NCI-H2107 (cell line): ENCODE results near the gene MCM3AP.
"Not testable (repeated sequence)": the region's sequence is repeated elsewhere in the genome, so short reads cannot be mapped to it uniquely, and the experiment has no call there.

Experiments used
- DNase-seq: peaks from one replicate; lab custom pipeline; 2025; lab: John Stamatoyannopoulos, UW

The MCM3AP gene

GRCh38 chr21:46243325-46243724, 42.1 kb downstream of the MCM3AP start:
- DNase-seq, result no peak

- DNase-seq, result not testable (repeated sequence)
These were observed 43.8 kb downstream of the MCM3AP start for GRCh38 chr21:46241577-46241976.

- no peak for DNase-seq
These were observed 45.5 kb downstream of the MCM3AP start for GRCh38 chr21:46239817-46240325.

GRCh38 chr21:46237474-46237873, 47.9 kb downstream of the MCM3AP start:
- no peak for DNase-seq

GRCh38 chr21:46234436-46234950, 50.9 kb downstream of the MCM3AP start:
- no peak for DNase-seq

- no peak for DNase-seq
These were observed 55.5 kb downstream of the MCM3AP start for GRCh38 chr21:46229923-46230260.

- DNase-seq, result peak; percentile 89
These were observed 56.1 kb downstream of the MCM3AP start for GRCh38 chr21:46229133-46229922.

- DNase-seq, result peak; percentile 95
These were observed 56.9 kb downstream of the MCM3AP start, which contains the start of gene LSS for GRCh38 chr21:46228345-46229051. TSS of gene LSS (minus strand) at chr21:46228774. CDS start at chr21:46228745, 29 bp downstream.

GRCh38 chr21:46227811-46228344, 57.5 kb downstream of the MCM3AP start:
- no peak for DNase-seq

- no peak for DNase-seq
These were observed 58.4 kb downstream of the MCM3AP start for GRCh38 chr21:46226920-46227599.

GRCh38 chr21:46226146-46226545, 59.3 kb downstream of the MCM3AP start:
- no peak for DNase-seq

GRCh38 chr21:46223661-46224060, 61.8 kb downstream of the MCM3AP start:
- DNase-seq, result not testable (repeated sequence)

- DNase-seq, result no peak
These were observed 62.2 kb downstream of the MCM3AP start for GRCh38 chr21:46223217-46223616.

GRCh38 chr21:46222436-46223116, 62.8 kb downstream of the MCM3AP start:
- DNase-seq, result no peak

GRCh38 chr21:46221664-46222435, 63.6 kb downstream of the MCM3AP start:
- DNase-seq, result no peak

- no peak for DNase-seq
These were observed 64.6 kb downstream of the MCM3AP start for GRCh38 chr21:46220847-46221246.

GRCh38 chr21:46220275-46220810, 65.1 kb downstream of the MCM3AP start:
- DNase-seq, result no peak

- DNase-seq, result peak; percentile 29
These were observed 65.7 kb downstream of the MCM3AP start for GRCh38 chr21:46219591-46220239.

- no peak for DNase-seq
These were observed 66.4 kb downstream of the MCM3AP start for GRCh38 chr21:46218906-46219590.
